Epithelial cell of esophagus (primary cell): Measurements from ENCODE around the gene KRT6B.

ENCODE experiments used
- DNase-seq: peaks from one replicate; pipeline ENCODE4 v3.0.0; 2010; ENCODE audit warnings: low read depth
- H3K4me3 ChIP-seq: 2 replicates; pipeline ENCODE4 v1.5.1; 2011; ENCODE audit warnings: mild to moderate bottlenecking, low read length, control low read depth
- CTCF ChIP-seq: IDR thresholded peaks from 2 replicates; pipeline ENCODE4 v1.5.1; 2011; ENCODE audit warnings: low read depth, mild to moderate bottlenecking, low read length, control low read depth, inconsistent platforms; ENCODE audit not compliant: insufficient read depth; ENCODE audit errors: missing control alignments

Gene KRT6B

GRCh38 chr12:52396656-52397055 lies 55.3 kb downstream of the KRT6B start:
- DNase-seq, result no peak
- H3K4me3 ChIP-seq, result no peak overlapping the region
- TF ChIP-seq CTCF, result no peak
